DMS 273 (cell line): ENCODE results near the gene CDKN2A.

ENCODE experiments used
- DNase-seq: peaks from one replicate; lab custom pipeline; 2025; ENCODE audit not compliant: unreplicated experiment; lab: John Stamatoyannopoulos, UW

The CDKN2A gene

GRCh38 chr9:21945606-21946005 is 48.6 kb downstream of the CDKN2A start:
- no peak for DNase-seq

- DNase-seq, result no peak
Measured at GRCh38 chr9:21943464-21943863, 50.7 kb downstream of the CDKN2A start.

GRCh38 chr9:21941337-21941995 is 52.7 kb downstream of the CDKN2A start:
- no peak for DNase-seq

- DNase-seq, result no peak
Measured at GRCh38 chr9:21936161-21936560, 58.0 kb downstream of the CDKN2A start.

- no peak for DNase-seq
Measured at GRCh38 chr9:21935631-21936030, 58.6 kb downstream of the CDKN2A start.

- no peak for DNase-seq
Measured at GRCh38 chr9:21933865-21934264, 60.3 kb downstream of the CDKN2A start.

GRCh38 chr9:21933281-21933680 is 60.9 kb downstream of the CDKN2A start:
- DNase-seq, result no peak

- DNase-seq, result no peak
Measured at GRCh38 chr9:21931428-21931827, 62.8 kb downstream of the CDKN2A start.

GRCh38 chr9:21927752-21928151 is 66.4 kb downstream of the CDKN2A start:
- no peak for DNase-seq

- DNase-seq, result no peak
Measured at GRCh38 chr9:21923694-21924093, 70.5 kb downstream of the CDKN2A start.

GRCh38 chr9:21919377-21920362 is 74.5 kb downstream of the CDKN2A start:
- DNase-seq, result no peak
